Stimulated activated CD8-positive, alpha-beta memory T cell treated with anti-CD3 and anti-CD28 coated beads, Interleukin-12 subunit alpha, Interleukin-12 subunit beta, amount 100 ng/mL, for 24 hours (primary cell): Measurements from ENCODE around the gene ODF4.
"Not testable (repeated sequence)": the region's sequence is repeated elsewhere in the genome, so short reads cannot be mapped to it uniquely, and the experiment has no call there.

Experiments used
- DNase-seq: peaks from one replicate; pipeline ENCODE4 v3.0.0-alpha.2; 2020; ENCODE audit errors: extremely low read depth

ODF4 gene

DNA sequence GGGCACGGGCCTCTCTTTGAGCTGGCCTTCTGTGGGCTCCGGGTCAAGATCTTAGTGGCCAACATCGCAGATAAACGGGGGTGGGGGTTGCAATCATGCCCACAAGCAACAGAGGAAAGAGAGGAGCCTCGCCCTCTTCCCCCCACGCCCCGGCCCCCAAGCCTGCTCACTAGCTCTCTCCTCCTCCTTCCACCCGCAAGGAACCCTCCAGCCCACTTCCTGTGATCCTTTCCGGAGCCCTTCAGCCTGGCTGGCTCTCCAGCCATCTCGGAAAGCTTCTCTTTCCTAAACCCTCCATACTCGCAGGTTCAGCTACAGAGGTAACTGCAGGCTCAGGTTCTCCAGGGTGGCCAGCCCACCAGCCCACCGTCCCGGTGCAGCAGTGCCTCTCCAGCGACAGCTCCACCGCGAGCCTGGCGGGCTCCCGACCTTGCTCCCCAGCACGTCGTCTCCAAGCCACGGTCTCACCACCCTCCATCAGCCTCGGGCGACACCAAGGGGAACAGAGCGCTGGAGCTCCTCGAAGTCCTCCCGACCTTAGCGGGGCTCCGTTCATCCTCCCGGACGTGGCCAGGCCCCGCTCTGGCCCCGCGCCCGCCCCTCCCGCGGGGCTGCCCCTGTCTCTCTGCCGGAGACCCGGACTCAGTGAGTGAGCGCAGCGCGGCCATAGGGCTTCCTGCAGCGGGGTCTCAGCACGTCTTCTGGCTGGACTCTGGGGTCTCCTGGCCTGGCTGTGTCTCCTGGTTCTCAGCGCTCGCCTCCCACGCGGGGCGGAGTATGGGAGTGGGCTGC, 12.9 kb upstream of the ODF4 start:
- DNase-seq, result no peak

DNA sequence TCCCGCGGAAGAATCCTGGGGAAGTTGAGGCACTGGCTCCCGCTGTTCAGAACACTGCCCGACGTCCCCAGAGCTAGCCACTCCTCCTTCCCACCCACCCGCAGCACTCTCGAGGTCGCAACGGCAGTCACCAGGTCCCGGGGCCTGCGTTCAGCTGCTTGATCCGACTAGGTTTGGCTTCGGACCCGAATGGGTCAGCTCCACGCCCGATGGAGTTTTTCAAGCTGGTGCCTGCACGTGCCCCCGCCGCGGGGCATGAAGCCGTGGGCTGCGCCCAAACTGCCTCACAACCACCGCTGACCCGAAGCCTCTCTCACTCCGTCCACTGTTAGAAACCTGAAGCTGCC, 12.4 kb upstream of the ODF4 start:
- no peak for DNase-seq

DNA sequence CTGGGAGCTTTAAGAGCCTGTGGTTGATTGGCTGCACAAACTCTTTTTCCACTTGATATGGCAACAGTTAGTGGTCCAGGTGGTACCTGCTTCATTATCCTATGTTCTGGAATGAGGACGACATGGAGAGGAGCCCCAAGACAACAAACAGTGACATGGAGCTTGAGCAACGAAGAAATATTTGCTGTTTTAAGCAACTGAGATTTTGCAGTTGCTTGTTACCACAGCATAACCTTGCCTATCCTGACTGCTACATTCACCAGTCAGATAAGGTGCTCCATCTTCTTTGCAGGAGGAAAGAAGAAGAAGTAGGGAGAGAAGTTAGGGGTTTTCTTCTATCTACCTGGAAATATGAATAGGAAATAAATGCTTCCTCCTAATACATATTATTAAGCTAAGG, 7.5 kb upstream of the ODF4 start:
- DNase-seq, result no peak

DNA sequence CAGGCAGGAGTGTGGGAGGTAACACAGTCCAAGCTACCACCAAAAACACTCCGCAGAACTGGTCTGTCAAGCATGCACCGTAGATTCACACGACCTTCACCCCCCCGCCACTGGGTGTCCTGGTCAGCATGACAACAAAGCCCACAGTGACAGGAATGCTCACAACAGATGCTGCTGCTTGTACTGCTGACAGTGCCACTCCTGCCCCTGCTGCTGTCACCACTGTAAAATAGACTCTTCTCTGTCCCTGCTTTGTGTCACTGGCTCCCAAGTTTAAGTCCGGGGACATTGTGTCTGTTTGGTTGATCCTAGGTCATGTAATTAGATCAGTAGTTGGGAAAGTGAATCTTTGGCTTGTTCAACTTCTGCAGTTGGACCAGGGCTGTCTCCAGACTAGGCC, 7.0 kb upstream of the ODF4 start:
- DNase-seq, result no peak

DNA sequence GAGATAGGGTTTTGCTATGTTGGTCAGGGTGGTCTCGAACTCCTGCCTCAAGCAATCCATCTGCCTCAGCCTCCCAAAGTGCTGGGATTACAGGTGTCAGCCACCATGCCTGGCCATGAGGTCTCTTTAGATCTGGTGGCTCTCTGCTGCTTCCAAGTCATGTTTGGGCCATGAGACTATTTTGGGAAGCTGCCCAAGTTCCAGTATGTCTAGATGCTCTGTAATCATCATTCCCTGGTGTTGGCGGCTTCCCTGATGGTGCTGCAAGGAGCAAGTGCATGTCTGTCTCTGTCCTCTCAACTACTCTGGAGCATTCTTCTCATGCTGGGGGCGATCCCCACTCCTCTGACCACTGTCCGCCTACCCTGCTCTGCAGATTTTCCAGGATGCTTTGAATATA, 6.4 kb upstream of the ODF4 start:
- no peak for DNase-seq

DNA sequence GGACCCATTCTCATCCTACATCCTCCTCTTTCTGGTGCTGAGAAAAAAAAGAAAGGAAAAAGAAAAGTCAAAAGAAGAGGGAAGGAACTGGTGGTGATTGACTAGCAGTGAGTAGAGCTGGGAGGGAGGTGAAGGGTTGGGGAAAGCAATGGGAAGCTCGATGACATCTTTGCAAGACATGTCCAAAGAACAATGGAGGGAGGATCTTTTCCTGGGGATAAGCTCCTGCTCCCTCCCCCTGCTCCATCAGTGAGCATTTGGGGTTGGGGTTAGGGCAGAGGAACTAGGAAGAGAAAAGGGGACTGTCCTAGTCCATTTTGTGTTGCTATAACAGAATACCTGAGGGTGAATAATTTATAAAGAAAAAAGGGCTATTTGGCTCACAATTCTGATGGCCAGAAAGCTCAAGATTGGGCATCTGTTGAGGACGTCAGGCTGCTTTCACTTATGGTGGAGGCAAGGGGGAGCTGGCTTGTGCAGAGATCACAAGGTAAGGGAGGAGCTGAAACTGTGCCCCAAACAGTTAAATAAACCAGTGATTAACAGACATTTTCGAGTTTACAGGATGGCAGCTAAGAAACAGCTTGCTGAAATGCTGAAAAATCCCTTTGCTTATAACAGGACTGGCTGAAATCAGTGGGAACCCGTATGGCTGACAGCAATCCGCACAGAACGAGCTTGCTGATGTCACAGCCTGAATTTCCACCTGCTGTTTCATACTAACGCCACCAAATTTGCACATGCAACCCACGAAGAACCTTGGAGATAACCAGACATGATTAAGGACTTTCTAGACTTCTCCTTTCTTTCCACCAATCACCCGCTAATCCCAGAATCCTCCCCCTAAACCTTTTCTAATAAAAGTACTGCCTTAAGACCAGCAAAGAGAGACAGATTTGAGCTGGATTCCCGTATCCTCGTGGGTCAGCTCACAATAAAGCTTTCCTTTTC, 1.6 kb upstream of the ODF4 start:
- DNase-seq, result no peak

DNA sequence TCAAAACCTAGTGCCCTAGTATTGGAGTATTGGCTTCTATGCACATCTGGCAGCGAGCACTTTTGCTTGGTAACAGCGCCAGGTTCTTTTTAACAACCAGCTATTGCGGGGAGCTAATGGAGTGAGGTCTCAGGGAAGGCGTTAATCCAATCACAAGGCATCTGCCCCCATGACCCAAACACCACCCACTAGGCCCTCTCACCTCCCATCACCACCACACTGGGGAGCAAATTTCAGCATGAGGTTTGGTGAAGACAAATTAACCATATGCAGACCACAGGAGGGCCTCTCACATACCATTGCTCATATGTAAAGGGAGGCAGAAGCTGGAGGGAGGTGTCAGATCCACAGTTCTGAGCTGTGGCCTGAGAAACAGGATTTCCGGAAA, 893 bp upstream of the ODF4 start:
- DNase-seq, result no peak

DNA sequence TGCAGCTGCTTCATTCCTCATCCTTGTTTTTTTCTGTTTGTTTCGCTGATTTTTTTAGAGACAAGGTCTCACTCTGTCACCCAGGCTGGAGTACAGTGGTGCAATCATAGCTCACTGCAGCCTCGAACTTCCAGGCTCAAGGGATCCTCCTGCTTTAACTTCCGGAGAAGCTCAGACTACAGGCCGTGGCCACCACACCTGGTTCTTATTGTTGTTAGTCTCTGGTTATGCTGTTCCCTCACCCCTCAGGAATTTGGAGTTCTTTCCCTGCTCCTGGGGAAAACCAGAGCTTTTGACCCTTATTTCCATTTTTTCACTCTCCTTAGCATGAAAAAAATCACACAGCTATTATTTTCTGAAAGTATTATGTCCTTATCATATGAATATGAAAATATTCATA, 1.8 kb downstream of the ODF4 start:
- no peak for DNase-seq

DNA sequence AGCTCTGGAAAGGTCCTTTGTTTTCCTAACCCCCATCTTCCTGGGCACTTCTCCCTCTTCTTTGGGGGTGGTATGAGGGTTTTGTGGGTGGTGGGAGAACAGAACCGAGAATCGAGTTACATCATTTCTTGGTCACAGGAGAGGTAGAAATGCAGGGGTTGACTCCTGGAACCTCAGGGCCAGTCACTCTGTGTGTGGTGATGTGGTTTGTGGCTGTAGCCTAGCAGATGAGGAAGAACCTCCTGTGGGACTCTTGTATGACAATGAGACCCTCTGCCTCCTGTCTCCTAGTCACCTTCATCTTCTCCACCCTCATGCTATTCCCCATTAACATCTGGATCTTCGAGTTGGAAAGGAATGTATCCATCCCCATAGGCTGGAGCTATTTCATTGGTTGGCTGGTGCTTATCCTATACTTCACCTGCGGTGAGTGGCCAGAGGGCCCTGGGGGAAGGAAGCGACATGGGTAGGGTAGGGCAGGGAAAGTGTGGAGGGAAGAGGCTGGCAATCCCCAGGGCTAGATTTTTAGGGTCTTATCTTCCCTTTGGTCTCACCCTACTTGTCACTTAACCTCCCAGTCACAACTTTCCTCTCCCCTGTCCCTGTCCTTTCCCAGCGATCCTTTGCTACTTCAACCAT, 5.5 kb downstream of the ODF4 start:
- DNase-seq, result no peak

DNA sequence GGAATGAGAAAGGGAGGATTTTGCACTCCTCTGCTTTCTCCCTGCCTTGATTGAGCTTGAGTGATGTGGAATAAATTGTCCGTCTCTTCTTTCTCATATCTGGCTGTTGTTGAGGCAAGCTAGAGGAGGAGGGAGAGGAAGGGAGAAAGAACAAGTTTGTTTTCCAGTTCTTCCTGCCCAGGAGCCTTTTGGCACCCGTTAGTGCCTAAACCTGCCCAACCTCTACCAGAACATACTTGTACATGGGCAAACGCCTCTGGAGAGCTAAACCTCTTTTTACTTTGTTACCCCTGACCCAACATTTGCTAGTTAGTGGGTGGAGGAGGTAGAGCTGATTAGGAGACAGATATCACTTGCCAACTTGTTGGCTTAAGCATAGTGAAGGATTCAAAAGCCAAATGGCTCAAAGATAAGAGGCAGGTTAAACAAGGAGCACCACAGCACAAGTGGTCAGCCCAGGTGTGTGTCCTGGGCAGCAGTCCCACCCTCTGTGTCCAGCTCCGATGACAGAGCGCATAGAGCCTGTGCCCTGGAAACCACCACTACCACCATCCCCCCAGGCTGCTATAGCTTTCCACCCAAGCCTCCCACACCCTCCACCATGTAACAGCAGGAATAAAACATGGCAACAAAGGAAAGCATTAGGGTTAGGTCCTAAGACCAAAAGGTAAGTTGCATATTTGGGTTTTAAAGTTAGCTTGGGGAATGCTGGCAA, 6.5 kb downstream of the ODF4 start:
- no peak for DNase-seq

DNA sequence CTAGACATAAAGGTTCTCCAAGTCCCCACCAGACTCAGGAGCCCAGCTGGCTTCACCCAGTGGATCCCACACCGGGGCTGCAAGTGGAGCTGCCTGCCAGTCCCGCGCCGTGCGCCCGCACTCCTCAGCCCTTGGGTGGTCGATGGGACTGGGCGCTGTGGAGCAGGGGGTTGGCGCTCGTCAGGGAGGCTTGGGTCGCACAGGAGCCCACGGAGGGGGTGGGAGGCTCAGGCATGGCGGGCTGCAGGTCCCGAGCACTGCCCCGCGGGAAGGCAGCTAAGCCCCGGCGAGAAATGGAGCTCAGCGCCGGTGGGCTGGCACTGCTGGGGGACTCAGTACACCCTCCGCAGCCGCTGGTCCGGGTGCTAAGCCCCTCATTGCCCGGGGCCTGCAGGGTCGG, 7.4 kb downstream of the ODF4 start:
- DNase-seq, result not testable (repeated sequence)

DNA sequence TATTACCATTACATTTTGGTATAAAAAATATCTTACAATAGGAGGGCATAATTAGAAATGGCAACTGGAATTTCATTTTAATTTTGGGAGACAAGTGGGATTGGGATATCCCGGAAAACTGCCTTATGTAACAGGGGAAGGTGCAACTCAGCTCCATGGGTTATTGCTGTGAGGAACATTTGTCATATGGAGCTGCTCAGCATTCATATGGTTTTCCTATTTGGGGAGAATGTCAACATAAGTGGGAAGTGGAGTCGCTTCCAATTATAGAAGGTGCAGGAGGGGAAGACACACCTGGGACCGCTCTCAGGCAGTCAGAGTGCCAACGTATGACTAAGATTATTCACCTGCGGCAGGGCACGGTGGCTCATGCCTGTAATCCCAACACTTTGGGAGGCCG, 10.7 kb downstream of the ODF4 start:
- DNase-seq, result no peak

DNA sequence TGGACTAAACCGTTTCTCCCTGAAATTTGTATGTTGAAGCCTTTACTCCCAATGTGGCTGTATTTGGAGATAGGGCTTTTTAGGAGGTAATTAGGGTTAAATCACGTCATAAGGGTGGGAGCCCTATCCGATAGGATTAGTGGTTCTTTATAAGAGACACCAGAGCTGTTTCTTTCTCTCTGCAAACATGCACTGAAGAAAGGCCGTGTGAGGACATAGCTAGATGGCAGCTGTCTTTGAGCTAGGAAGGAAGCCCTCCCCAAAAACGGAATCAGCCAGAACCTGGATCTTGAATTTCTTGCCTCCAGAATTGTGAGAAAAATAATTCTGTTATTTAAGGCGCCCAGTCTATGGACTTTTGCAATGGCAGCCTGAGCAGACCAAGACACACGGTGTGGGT, 14.1 kb downstream of the ODF4 start:
- no peak for DNase-seq

DNA sequence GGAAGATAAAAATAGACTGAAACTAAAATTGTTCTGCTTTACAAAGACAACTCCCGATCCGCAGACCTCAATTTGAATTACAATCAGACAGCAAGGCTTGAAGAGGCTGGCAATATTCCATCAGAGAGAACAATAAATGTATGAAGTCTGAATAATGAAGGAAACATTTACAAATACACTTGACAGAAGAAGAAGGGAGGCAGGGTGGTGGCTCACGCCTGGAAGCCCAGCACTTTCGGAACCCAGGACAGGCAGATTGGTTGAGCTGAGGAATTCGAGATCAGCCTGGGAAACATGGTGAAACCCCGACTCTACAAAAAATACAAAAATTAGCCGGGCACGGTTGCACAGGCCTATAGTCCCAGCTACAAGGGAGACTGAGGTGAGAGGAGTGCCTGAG, 14.6 kb downstream of the ODF4 start:
- no peak for DNase-seq

DNA sequence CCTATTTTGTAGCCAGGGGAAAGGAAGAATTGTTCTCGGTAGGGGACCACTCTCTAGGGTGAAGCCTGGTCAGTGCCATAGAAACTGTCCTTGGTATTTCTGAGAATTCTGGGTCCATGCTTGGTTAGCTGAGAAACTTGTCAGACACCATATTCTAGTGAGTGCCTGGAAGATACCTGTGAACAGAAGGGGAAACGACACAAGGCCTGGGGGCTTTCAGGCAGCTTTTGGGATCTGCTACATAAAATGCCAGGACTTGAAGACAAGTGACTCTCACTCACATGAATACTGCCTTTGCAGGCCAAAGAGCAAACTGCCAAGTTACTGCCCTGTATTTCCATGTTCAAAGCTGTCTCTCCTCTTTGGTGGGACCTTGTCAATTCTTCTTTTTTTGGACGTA, 18.3 kb downstream of the ODF4 start:
- DNase-seq, result no peak

DNA sequence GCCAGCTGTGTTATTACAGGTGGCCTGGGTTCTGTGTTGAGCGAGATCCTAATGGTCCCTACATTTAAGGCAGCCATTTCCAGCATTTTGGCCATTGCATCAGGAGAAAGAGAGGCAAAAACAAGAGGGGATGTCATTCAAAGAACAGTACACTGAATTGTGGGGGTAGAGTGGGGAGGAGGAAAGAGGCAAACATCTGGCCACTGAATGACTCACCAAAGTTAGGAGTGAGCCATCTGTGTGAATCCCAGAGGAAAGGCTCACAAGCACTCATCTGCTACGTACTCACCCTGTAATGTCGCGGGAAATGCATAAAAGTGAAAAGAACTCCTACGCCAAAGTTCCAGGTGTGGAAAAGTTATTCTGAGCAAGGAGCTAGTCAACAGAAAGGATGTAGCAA, 20.1 kb downstream of the ODF4 start:
- no peak for DNase-seq

DNA sequence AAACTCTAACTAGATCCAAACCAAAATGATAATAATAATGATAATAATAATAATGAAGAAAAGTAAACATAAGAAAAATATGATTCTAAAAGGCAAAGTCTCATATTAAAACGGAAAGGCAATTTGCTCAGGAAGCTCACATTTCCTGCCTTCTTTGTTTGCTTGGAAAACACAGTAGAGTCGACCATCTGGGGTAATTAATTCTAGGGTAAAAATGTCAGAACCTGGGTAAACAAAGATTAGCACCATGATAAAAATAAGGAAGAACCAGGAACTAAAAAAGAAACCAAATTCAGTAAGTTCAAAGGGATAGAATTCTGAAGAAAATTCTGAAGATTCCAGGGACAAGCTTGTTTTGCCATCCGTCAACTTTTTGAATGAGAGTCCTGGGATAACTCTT, 20.6 kb downstream of the ODF4 start:
- DNase-seq, result no peak

DNA sequence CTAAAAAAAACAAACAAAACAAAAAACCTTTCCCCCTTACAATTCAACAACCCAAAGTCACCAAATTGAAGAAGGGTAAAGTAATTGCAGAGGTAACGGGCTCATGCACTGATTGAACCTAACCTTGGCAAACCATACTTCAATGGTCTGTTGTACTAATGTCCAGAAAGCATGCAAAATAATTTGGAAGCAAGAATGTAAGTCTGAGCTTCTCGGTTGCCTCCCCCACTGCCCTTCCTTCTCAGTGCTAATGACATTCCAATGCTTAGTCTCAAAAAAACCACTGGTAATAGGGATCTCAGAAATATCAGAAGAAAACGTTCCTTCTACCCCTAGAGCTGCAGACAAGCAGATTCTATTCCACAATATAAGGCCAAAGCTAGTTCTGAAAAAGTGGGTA, 21.1 kb downstream of the ODF4 start:
- no peak for DNase-seq

DNA sequence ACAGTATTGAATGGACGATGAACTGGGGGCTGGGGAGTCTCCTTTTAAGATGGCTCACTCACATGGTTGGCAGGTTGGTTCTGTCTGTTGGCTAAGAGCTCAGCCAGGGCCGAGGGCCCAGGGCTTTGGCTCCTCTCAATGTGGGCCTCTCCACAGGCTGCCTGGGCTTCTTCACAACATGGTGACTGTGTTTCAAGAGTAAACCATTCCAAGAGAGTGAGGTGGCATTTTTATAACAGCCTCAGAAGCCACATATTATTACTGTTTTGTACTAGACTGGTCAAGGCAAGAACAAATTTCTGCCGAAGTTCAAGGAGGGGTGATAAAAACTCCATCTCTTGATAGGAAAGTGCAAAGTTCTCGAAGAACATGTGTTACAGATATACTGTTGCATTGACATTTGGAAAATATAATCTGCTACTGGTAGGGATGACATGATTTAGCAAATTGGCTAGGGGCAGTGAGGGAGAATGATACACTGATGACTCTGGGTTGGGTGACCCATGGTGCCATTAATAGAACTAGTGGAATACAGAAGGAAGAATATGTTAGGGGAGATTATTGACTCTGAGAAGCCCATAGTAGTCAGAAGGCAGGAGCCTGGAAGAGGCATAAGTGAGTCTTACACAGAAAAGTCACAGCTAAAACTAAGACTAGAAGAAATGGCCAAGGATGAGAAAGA, 23.2 kb downstream of the ODF4 start:
- no peak for DNase-seq

DNA sequence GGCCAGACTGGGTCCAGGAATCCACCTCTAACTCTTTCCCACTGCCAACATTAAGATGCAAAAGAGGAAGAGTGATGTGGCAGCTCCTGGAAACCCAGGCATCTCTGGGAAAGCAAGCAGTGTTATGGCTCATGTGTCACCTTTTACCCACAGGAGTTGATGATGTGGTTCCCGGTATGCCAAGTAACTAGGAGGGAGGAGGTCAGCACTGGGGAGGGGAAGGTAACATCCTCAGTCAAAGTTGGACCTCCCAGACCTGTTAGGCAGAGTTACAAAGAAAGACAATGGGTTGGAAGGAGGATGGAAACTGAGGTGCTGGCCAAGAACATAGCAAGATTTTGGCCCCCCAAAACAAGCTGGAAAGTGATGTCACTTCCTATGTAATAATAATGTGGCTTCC, 25.5 kb downstream of the ODF4 start:
- DNase-seq, result no peak

DNA sequence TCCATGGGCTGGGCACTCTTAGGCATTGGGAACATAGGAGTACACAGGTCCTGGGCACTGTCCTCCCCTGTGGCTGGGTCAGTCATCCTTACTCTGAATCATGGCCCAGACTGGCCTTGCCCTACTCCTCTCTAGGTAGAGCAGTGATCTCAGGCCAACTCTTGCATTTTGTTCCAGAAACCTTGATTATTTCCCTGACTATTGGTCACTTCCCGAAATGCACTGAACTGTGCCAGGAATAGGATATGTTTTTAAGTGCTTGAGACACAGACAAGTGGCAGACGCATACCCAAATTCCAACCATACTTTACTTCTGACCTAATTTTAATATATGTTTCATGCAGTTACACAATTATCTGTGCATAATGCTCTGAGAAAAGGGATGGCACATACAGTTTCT, 26.6 kb downstream of the ODF4 start:
- DNase-seq, result no peak

DNA sequence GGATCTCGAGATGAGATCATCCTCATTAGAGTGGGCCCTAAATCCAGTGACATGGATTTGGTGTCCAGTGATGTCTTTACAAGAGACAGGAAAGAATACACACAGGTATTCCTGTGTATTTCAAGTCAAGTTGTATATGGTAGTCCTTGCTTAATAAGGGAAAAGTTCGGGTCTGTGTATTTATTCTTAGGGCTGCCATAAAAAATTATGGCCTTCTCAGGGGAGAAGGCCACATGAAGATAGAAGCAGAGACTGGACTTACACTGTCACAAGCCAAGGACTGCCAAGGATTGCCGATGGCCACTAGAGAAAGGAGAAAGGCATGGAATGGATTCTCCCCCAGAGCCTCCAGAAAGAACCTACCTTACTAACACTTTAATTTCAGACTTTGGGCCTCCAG, 28.6 kb downstream of the ODF4 start:
- no peak for DNase-seq
